ENCODE measurements around the gene LCE2D.
"Not testable (repeated sequence)": the region's sequence is repeated elsewhere in the genome, so short reads cannot be mapped to it uniquely, and the experiment has no call there.

LCE2D gene

DNA sequence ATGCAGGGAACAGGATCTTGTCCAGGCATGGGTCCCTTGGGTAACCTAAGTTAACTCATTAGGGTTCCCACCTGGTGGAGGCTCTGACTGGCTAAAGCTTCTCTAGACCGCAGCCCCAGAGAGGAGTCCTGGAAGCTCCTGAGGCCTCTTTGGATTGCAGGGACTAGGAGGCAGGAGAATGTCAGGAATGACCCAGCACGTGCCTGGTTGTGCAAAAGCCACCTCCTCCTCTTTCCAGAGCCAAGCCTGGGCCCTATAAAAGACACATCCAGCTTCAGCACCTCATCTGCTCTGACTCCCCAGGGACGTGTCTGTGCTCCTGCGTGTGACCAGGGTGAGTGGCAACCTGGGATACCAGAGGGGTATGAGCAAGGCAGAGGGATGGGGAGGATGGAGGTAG, 22.6 kb downstream of the LCE2D start, which contains the start of gene LCE2B:
Gene LCE2B, plus strand, starts transcription at position 301 of the 400 bp plus-strand sequence. CDS start 721 bp downstream, outside the sequence.
- H3K36me3 ChIP-seq (ENCODE audit: insufficient read depth, low read length); H3K27me3 ChIP-seq (ENCODE audit: insufficient read depth, low read length); H2AFZ ChIP-seq (ENCODE audit: low read length, unreplicated experiment); H3K27ac ChIP-seq (ENCODE audit: low read depth, low read length); H3K4me3 ChIP-seq (ENCODE audit: low read depth, low read length); H3K4me1 ChIP-seq (ENCODE audit: control insufficient read depth, insufficient read depth, low read length, unreplicated experiment); H3K79me2 ChIP-seq (ENCODE audit: control insufficient read depth, insufficient read depth, low read length, unreplicated experiment): not testable (repeated sequence)

DNA sequence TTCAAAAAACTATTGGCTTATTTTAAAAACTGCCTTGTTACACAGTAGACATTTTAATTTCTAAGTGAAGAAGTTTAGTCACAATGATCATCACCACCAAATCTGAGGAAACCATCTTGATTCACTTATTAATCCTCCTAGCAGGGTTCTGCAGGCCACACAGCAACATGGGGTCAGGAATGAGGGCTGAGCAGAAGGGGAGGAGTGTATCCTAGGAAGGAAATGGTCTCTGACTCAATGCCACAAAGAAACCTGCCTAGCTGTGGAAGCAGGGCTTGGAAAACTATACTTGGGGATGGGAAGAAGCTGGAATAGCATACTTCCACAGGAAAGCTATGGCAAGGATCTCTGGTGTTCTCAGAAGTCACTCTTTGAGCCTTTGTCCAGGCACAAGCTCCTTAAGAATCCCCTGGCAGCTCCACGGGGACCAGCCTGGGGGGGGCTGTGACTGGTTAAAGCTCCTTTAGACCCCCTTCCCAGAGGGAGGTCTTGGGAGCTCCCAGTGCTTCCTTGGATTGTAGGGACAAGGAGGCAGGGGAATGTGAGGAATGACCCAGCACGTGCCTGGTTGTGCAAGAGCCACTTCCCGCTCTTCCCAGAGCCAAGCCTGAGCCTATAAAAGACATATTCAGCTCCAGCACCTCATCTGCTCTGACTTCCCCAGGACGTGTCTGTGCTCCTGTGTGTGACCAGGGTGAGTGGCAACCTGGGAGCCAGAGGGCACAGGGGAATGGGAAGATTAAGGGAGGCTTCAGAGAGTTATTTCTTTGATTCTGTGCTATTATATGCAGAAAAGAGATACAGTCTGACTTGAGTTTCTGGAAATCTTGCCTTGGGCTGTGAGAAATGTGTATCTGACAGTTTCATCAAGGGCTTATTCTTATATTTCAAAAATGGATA, 34.8 kb downstream of the LCE2D start, which contains the start of gene LCE2A:
Gene LCE2A, plus strand, starts transcription at position 645 of the 900 bp plus-strand sequence. CDS start 557 bp downstream, outside the sequence.
- H3K79me2 ChIP-seq (ENCODE audit: control insufficient read depth, insufficient read depth, low read length, unreplicated experiment) = no peaks in the 10 kb centered on the region
- no peaks in the 10 kb centered on the region for H3K36me3 ChIP-seq (ENCODE audit: insufficient read depth, low read length)
- H3K4me1 ChIP-seq (ENCODE audit: control insufficient read depth, insufficient read depth, low read length, unreplicated experiment) = no peaks in the 10 kb centered on the region
- no peak within 1 kb of the TSS for H3K27ac ChIP-seq (ENCODE audit: low read depth, low read length)
- no peak within 1 kb of the TSS for H2AFZ ChIP-seq (ENCODE audit: low read length, unreplicated experiment)
- no peak within 1 kb of the TSS for H3K4me3 ChIP-seq (ENCODE audit: low read depth, low read length)
- H3K27me3 ChIP-seq (ENCODE audit: insufficient read depth, low read length) = no peaks in the 10 kb centered on the region

DNA sequence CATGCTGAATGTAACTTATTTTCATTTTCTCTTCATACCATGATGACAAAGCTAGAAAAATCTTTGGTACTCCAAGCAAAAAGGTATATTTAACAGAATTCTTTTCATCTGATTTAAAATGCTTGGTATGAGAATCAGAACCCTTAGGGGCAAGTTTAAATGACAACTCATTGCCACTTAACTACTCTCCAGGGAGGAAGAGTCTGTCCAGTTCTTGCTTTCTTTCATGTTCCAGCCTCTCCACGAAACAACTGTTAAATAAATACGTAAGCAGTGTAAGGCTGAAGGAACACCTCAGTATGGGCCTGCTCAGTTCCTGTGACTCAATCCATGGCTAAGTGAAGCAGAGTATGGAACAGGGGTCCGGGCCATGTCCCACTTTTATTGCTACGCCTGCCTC, 36.6 kb downstream of the LCE2D start:
- no peaks in the 10 kb centered on the region for H3K79me2 ChIP-seq (ENCODE audit: control insufficient read depth, insufficient read depth, low read length, unreplicated experiment)
- H2AFZ ChIP-seq (ENCODE audit: low read length, unreplicated experiment) = no peak overlapping the region
- H3K4me1 ChIP-seq (ENCODE audit: control insufficient read depth, insufficient read depth, low read length, unreplicated experiment) = no peaks in the 10 kb centered on the region
- H3K36me3 ChIP-seq (ENCODE audit: insufficient read depth, low read length) = no peaks in the 10 kb centered on the region
- H3K27ac ChIP-seq (ENCODE audit: low read depth, low read length) = no peak overlapping the region
- H3K27me3 ChIP-seq (ENCODE audit: insufficient read depth, low read length) = no peaks in the 10 kb centered on the region
- H3K4me3 ChIP-seq (ENCODE audit: low read depth, low read length) = no peak overlapping the region

- H3K79me2 ChIP-seq (ENCODE audit: control insufficient read depth, insufficient read depth, low read length, unreplicated experiment) = no peaks in the 10 kb centered on the region
- no peak within 1 kb of the TSS for H2AFZ ChIP-seq (ENCODE audit: low read length, unreplicated experiment)
- H3K27ac ChIP-seq (ENCODE audit: low read depth, low read length) = no peak within 1 kb of the TSS
- H3K27me3 ChIP-seq (ENCODE audit: insufficient read depth, low read length) = no peaks in the 10 kb centered on the region
- no peaks in the 10 kb centered on the region for H3K4me1 ChIP-seq (ENCODE audit: control insufficient read depth, insufficient read depth, low read length, unreplicated experiment)
- H3K36me3 ChIP-seq (ENCODE audit: insufficient read depth, low read length) = no peaks in the 10 kb centered on the region
- H3K4me3 ChIP-seq (ENCODE audit: low read depth, low read length) = no peak within 1 kb of the TSS
These were observed 44.7 kb downstream of the LCE2D start, which contains the start of gene LCE4A for GRCh38 chr1:152707860-152708259. LCE4A (plus strand) TSS chr1:152708160; CDS start chr1:152709076, 916 bp downstream.

All from ACC112 (cell line).